B cell (primary cell): Measurements from ENCODE around the gene SPRYD3.

Source experiments
- CTCF ChIP-seq: fragments of 200-600 bp; IDR thresholded peaks from one replicate; pipeline ENCODE4 v1.8.0; 2022; ENCODE audit warnings: antibody characterized with exemption, mild to moderate bottlenecking
- EZH2 ChIP-seq: IDR thresholded peaks from 2 replicates; pipeline ENCODE4 v1.6.1; 2012; ENCODE audit warnings: borderline replicate concordance, low read depth, mild to moderate bottlenecking, moderate library complexity, low read length; ENCODE audit not compliant: insufficient read depth, poor library complexity, severe bottlenecking

- no peak for TF ChIP-seq CTCF
- no peak for TF ChIP-seq EZH2
Measured at GRCh38 chr12:53068811-53069585, 10.2 kb downstream of the SPRYD3 start.
